Nephron (organoid): ENCODE data around the gene ZNF280D.

ENCODE experiments used
- H3K27ac Mint-ChIP-seq, 3 experiments: 2 replicates each; pipeline ENCODE4 v1.8.0; 2020; ENCODE audit warnings: mixed read lengths in 3 of 3, mild to moderate bottlenecking in 2 of 3, moderate library complexity in 1 of 3
- H3K27me3 Mint-ChIP-seq: 2 replicates; pipeline ENCODE4 v1.8.0; 2021; ENCODE audit warnings: low read depth, mild to moderate bottlenecking, moderate library complexity, mixed read lengths
- H3K36me3 Mint-ChIP-seq: 2 replicates; pipeline ENCODE4 v1.8.0; 2020; ENCODE audit warnings: low read depth, mixed read lengths
- H3K4me1 Mint-ChIP-seq: 2 replicates; pipeline ENCODE4 v1.8.0; 2020; ENCODE audit warnings: mixed read lengths
- H3K4me3 Mint-ChIP-seq, 3 experiments: 2 replicates each; pipeline ENCODE4 v1.8.0; 2020; ENCODE audit warnings: mild to moderate bottlenecking in 3 of 3, mixed read lengths in 3 of 3, moderate library complexity in 2 of 3
- H3K9me3 Mint-ChIP-seq: 2 replicates; pipeline ENCODE4 v1.8.0; 2020; ENCODE audit warnings: mixed read lengths
- CTCF ChIP-seq, 3 experiments: fragments of 200-600 bp; sonication (generic); IDR thresholded peaks; one replicate each; pipeline ENCODE4 v1.5.0; 2021; ENCODE audit warnings: antibody characterized with exemption in 3 of 3; ENCODE audit not compliant: unreplicated experiment in 3 of 3

ZNF280D gene

GRCh38 chr15:56600380-56600779 lies 132.9 kb downstream of the ZNF280D start:
- no peak overlapping the region for H3K27ac Mint-ChIP-seq
- TF ChIP-seq CTCF (IDR thresholded peaks at IDR 0.05; ENCODE audit: unreplicated experiment in 3 of 3), result no peak
- H3K9me3 Mint-ChIP-seq, result peaks cover 27% of the 10 kb centered on the region
- H3K36me3 Mint-ChIP-seq, result no peaks in the 10 kb centered on the region
- H3K27me3 Mint-ChIP-seq, result no peaks in the 10 kb centered on the region
- no peak overlapping the region for H3K4me3 Mint-ChIP-seq
- no peaks in the 10 kb centered on the region for H3K4me1 Mint-ChIP-seq

GRCh38 chr15:56598991-56599390 lies 134.3 kb downstream of the ZNF280D start:
- no peak for TF ChIP-seq CTCF (IDR thresholded peaks at IDR 0.05; ENCODE audit: unreplicated experiment in 3 of 3)
- Mint-ChIP-seq H3K4me3 (no peak overlapping the region), H3K27me3 (no peaks in the 10 kb centered on the region), H3K4me1 (no peaks in the 10 kb centered on the region), H3K27ac (no peak overlapping the region), H3K9me3 (peaks cover 17% of the 10 kb centered on the region), H3K36me3 (no peaks in the 10 kb centered on the region)

- Mint-ChIP-seq H3K36me3 (peaks cover 16% of the 10 kb centered on the region), H3K27me3 (no peaks in the 10 kb centered on the region), H3K9me3 (peaks cover 30% of the 10 kb centered on the region), H3K4me1 (no peaks in the 10 kb centered on the region), H3K4me3 (no peak overlapping the region), H3K27ac (no peak overlapping the region)
- TF ChIP-seq CTCF (IDR thresholded peaks at IDR 0.05; ENCODE audit: unreplicated experiment in 3 of 3), result no peak
Observed at GRCh38 chr15:56587686-56588085, 145.6 kb downstream of the ZNF280D start.

- Mint-ChIP-seq H3K27me3 (no peaks in the 10 kb centered on the region), H3K36me3 (peaks cover 16% of the 10 kb centered on the region), H3K4me3 (no peak overlapping the region), H3K27ac (no peak overlapping the region), H3K4me1 (no peaks in the 10 kb centered on the region), H3K9me3 (peaks cover 30% of the 10 kb centered on the region)
- no peak for TF ChIP-seq CTCF (IDR thresholded peaks at IDR 0.05; ENCODE audit: unreplicated experiment in 3 of 3)
Observed at GRCh38 chr15:56586206-56586605, 147.1 kb downstream of the ZNF280D start.

GRCh38 chr15:56582785-56583184 lies 150.5 kb downstream of the ZNF280D start:
- H3K27me3 Mint-ChIP-seq, result no peaks in the 10 kb centered on the region
- no peak overlapping the region for H3K4me3 Mint-ChIP-seq
- no peaks in the 10 kb centered on the region for H3K4me1 Mint-ChIP-seq
- no peak for TF ChIP-seq CTCF (IDR thresholded peaks at IDR 0.05; ENCODE audit: unreplicated experiment in 3 of 3)
- H3K36me3 Mint-ChIP-seq, result peaks cover 11% of the 10 kb centered on the region
- H3K27ac Mint-ChIP-seq, result no peak overlapping the region
- H3K9me3 Mint-ChIP-seq, result peaks cover 26% of the 10 kb centered on the region
